Measurements from ENCODE around the gene SEMA3B.

SEMA3B gene

DNA sequence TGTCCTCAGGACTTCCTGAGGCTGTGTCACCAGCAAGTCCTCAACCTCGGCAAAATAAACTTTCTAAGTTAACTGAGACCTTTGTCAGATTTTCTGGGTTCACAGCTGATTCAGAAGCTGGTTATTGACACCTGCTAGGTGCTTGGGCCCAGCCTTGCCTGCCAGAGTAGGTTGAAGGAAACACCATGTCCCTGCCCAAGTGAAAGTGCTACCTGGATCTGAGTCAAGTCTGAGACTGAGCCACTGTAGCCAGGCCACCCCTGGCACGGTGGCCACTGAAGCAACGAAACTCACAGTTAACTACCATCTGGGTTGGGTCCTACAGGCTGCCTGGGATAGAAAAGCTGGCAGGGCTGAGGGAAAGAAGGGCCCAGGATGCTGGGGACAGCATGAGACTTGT lies 45.4 kb downstream of the SEMA3B start:
- H3K4me1 ChIP-seq (ENCODE audit: low read length), result peaks cover 9% of the 10 kb centered on the region; the same call in 1 of the 2 replicates
- no peak overlapping the region for H3K9ac ChIP-seq (ENCODE audit: low read length)
- H3K9me3 ChIP-seq (ENCODE audit: insufficient read depth, low read length), result peaks cover 5% of the 10 kb centered on the region
- H3K4me3 ChIP-seq (ENCODE audit: low read length), result no peak overlapping the region
- no peak overlapping the region for H3K27ac ChIP-seq (ENCODE audit: low read length)
- no peaks in the 10 kb centered on the region for H4K20me1 ChIP-seq (ENCODE audit: insufficient read depth, low read length)
- no peak overlapping the region for H3K4me2 ChIP-seq (ENCODE audit: low read length)
- H3K79me2 ChIP-seq (ENCODE audit: low read length), result peaks cover 3% of the 10 kb centered on the region; the same call in 1 of the 2 replicates
- H3K36me3 ChIP-seq (replicated peaks; ENCODE audit: low read depth, low read length), result peaks cover 23% of the 10 kb centered on the region
- TF ChIP-seq EZH2phosphoT487 (IDR thresholded peaks at IDR 0.05; ENCODE audit: low read depth) (no peak), CTCF (IDR thresholded peaks at IDR 0.05; ENCODE audit: low read depth, low read length) (no peak)
- no peak overlapping the region for H2AFZ ChIP-seq (ENCODE audit: low read depth, low read length)
- no peaks in the 10 kb centered on the region for H3K27me3 ChIP-seq (ENCODE audit: low read depth, low read length)

- TF ChIP-seq CTCF (IDR thresholded peaks at IDR 0.05; ENCODE audit: low read depth, low read length) (no peak), EZH2phosphoT487 (IDR thresholded peaks at IDR 0.05; ENCODE audit: low read depth) (no peak)
- Histone ChIP-seq H3K9me3 (ENCODE audit: insufficient read depth, low read length) (peaks cover under 1% of the 10 kb centered on the region; the same call in 1 of the 2 replicates), H3K27ac (ENCODE audit: low read length) (no peak overlapping the region), H2AFZ (ENCODE audit: low read depth, low read length) (no peak overlapping the region), H3K4me3 (ENCODE audit: low read length) (no peak overlapping the region), H4K20me1 (ENCODE audit: insufficient read depth, low read length) (no peaks in the 10 kb centered on the region), H3K4me1 (ENCODE audit: low read length) (peaks cover 9% of the 10 kb centered on the region), H3K27me3 (ENCODE audit: low read depth, low read length) (no peaks in the 10 kb centered on the region), H3K79me2 (ENCODE audit: low read length) (peaks cover 7% of the 10 kb centered on the region), H3K36me3 (replicated peaks; ENCODE audit: low read depth, low read length) (peaks cover 21% of the 10 kb centered on the region), H3K9ac (ENCODE audit: low read length) (no peak overlapping the region), H3K4me2 (ENCODE audit: low read length) (no peak overlapping the region)
Measured at GRCh38 chr3:50314816-50315215, 45.9 kb downstream of the SEMA3B start.

DNA sequence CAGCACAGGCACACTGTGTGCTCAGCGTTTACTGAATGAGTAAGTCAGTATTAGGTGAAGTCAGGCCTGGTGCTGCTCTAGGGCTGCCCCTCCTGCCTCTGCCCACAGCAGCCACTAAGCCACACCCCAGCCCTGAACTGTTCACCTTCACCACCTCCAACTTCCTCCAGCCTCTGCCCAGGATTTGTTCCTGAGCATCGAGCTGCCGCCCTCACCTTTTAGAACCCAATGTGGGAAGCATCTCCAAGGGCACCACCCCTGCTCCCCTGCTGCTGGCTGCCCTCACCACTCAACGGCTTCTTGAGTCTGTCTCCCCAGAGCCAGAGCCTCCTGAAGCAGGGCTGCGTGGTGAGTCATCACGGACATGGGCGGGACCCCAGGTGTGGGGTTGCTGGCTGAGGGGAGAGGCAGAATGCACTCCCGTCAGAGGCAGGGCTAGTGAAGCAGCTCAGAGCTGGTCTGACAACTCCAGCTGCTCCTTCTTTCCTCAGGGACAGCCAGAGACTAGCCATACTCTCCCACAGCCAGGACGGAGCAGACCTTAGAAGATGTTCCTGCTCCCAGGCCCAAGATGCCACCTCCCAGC lies 47.8 kb downstream of the SEMA3B start:
- no peaks in the 10 kb centered on the region for H3K27me3 ChIP-seq (ENCODE audit: low read depth, low read length)
- no peaks in the 10 kb centered on the region for H3K9me3 ChIP-seq (ENCODE audit: insufficient read depth, low read length)
- H3K4me1 ChIP-seq (ENCODE audit: low read length), result peaks cover 16% of the 10 kb centered on the region
- H3K4me2 ChIP-seq (ENCODE audit: low read length), result no peak overlapping the region
- no peaks in the 10 kb centered on the region for H4K20me1 ChIP-seq (ENCODE audit: insufficient read depth, low read length)
- no peak overlapping the region for H3K27ac ChIP-seq (ENCODE audit: low read length)
- peaks cover 21% of the 10 kb centered on the region for H3K36me3 ChIP-seq (replicated peaks; ENCODE audit: low read depth, low read length)
- TF ChIP-seq CTCF (IDR thresholded peaks at IDR 0.05; ENCODE audit: low read depth, low read length) (no peak), EZH2phosphoT487 (IDR thresholded peaks at IDR 0.05; ENCODE audit: low read depth) (no peak)
- peaks cover 19% of the 10 kb centered on the region for H3K79me2 ChIP-seq (ENCODE audit: low read length)
- no peak overlapping the region for H3K9ac ChIP-seq (ENCODE audit: low read length)
- H3K4me3 ChIP-seq (ENCODE audit: low read length), result no peak overlapping the region
- no peak overlapping the region for H2AFZ ChIP-seq (ENCODE audit: low read depth, low read length)

DNA sequence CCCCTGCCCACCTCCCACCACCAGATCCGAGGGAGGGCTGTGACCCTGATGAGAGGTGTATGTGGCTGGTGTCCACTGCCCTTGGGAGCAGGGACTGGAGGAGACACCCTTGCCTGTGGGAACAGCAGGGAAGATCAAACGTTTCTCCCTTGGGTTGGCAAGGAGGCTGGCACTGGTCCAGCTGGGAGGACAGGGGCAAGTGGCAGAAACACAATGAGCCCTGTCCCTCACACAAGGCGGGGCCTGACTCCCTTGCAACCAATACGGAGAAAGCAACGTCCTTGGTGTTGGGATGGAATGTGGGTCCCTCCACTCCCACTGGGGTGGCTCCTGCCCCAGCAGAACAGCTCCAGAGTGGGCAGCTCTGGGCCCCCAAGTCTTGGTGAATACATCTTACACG lies 48.4 kb downstream of the SEMA3B start:
- Histone ChIP-seq H3K36me3 (replicated peaks; ENCODE audit: low read depth, low read length) (peaks cover 21% of the 10 kb centered on the region), H3K27ac (ENCODE audit: low read length) (no peak overlapping the region), H3K27me3 (ENCODE audit: low read depth, low read length) (no peaks in the 10 kb centered on the region), H4K20me1 (ENCODE audit: insufficient read depth, low read length) (no peaks in the 10 kb centered on the region), H3K4me1 (ENCODE audit: low read length) (peaks cover 21% of the 10 kb centered on the region), H3K9ac (ENCODE audit: low read length) (no peak overlapping the region), H3K4me2 (ENCODE audit: low read length) (no peak overlapping the region), H3K9me3 (ENCODE audit: insufficient read depth, low read length) (no peaks in the 10 kb centered on the region), H3K79me2 (ENCODE audit: low read length) (peaks cover 19% of the 10 kb centered on the region), H3K4me3 (ENCODE audit: low read length) (no peak overlapping the region), H2AFZ (ENCODE audit: low read depth, low read length) (no peak overlapping the region)
- TF ChIP-seq CTCF (IDR thresholded peaks at IDR 0.05; ENCODE audit: low read depth, low read length) (no peak), EZH2phosphoT487 (IDR thresholded peaks at IDR 0.05; ENCODE audit: low read depth) (no peak)
